GM19099 (cell line): ENCODE results near the gene ATP11A.

ENCODE experiments used
- POLR2A ChIP-seq: IDR thresholded peaks from 3 replicates; pipeline ENCODE4 v1.6.1; 2011; ENCODE audit warnings: low read depth; ENCODE audit not compliant: insufficient read length; ENCODE audit errors: extremely low read depth

Gene ATP11A

DNA sequence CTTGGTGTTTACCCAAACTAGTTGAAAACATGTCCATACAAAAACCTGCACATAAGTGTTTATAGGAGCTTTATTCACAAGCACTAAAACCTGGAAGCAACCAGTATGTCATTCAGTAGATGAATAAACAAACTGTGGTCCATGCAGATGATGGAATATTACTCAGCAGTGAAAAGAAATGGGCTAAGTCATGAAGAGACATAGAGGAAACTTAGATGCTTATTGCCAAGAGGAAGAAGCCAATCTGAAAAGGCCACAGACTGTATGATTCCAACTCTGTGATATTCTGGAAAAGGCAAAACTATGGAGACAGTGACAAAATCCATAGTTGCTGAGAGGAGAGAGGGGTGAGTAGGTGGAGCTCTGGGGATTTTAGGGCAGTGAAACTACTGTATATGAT lies 240.4 kb downstream of the ATP11A start:
- no peak for TF ChIP-seq POLR2A

- no peak for TF ChIP-seq POLR2A
Observed at GRCh38 chr13:112931028-112931934, 241.4 kb downstream of the ATP11A start.

DNA sequence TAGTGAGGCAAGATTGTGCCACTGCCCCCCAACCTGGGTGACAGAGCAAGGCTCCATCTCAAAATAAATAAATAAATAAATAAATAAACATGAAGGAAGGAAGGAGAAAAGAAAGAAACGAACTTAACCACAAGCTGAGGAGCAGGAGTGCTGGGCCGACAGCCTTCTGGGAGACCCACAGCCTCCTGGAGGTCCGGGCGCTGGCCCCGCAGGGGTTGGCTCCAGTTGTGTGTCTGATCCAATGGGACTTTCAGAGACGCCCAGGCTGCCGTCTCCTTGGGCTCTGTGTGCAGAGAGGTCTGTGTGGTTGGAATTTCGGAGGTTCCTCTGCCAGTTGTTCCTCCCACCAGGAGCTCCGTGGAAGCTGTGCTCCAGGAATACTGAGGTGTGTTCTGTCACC lies 243.1 kb downstream of the ATP11A start:
- TF ChIP-seq POLR2A = no peak

GRCh38 chr13:112933649-112934048 lies 243.8 kb downstream of the ATP11A start:
- TF ChIP-seq POLR2A = no peak

DNA sequence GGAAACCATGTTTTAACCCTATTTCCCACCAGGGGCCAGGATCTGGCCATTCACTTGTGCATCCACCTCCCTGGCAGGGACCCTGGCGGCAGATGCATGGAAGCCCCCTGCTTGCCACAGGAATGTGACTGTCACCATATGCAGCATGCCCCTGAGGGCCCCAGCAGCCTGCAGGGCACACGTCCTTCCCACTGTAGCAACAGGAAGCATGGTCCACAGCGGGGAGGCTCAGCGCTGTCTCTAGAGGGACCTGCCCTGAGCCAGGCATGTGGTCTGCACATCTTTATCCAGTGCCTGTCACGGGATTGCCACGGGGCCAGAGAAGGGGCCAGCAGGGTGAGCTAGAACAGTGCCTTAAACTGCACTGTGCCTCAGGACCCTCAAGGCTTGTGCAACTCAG lies 244.2 kb downstream of the ATP11A start:
- TF ChIP-seq POLR2A = no peak
